Mucosa of rectum (tissue), 2 donors: ENCODE results near the gene DIRAS1.
"Not testable (repeated sequence)": the region's sequence is repeated elsewhere in the genome, so short reads cannot be mapped to it uniquely, and the experiment has no call there.

Experiments used
- H3K27ac ChIP-seq, 2 donors: one replicate each; pipeline ENCODE4 v1.7.0; 2013; ENCODE audit warnings: inconsistent platforms in 2 of 2, low read depth in 2 of 2, low read length in 2 of 2
- H3K27me3 ChIP-seq, 2 donors: one replicate each; pipeline ENCODE4 v1.7.0; 2013; ENCODE audit warnings: low read length in 2 of 2; ENCODE audit not compliant: control insufficient read depth in 2 of 2, insufficient read depth in 2 of 2
- H3K36me3 ChIP-seq, 2 donors: one replicate each; pipeline ENCODE4 v1.7.0; 2013; ENCODE audit warnings: low read length in 2 of 2; ENCODE audit not compliant: control insufficient read depth in 2 of 2, insufficient read depth in 2 of 2
- H3K4me1 ChIP-seq, 2 donors: one replicate each; pipeline ENCODE4 v1.7.0; 2013; ENCODE audit warnings: low read length in 2 of 2, mild to moderate bottlenecking in 1 of 2; ENCODE audit not compliant: control insufficient read depth in 2 of 2, insufficient read depth in 2 of 2
- H3K4me3 ChIP-seq, 2 donors: one replicate each; pipeline ENCODE4 v1.7.0; 2013; ENCODE audit warnings: low read length in 2 of 2
- H3K9ac ChIP-seq, 2 donors: one replicate each; pipeline ENCODE4 v1.7.0; 2013; ENCODE audit warnings: low read length in 2 of 2, low read depth in 1 of 2, mild to moderate bottlenecking in 1 of 2
- H3K9me3 ChIP-seq, 2 donors: one replicate each; pipeline ENCODE4 v1.7.0; 2013; ENCODE audit warnings: low read length in 2 of 2; ENCODE audit not compliant: control insufficient read depth in 2 of 2
- donor health status: healthy.
- donor health status: Normal muscosa, but diverticular disease.

Gene DIRAS1

GRCh38 chr19:2693492-2694160 is 27.5 kb downstream of the DIRAS1 start:
- no peaks in the 10 kb centered on the region for H3K4me1 ChIP-seq
- no peak overlapping the region for H3K27ac ChIP-seq
- H3K36me3 ChIP-seq, result peaks cover 0 to 2% of the 10 kb centered on the region in 2 donors
- no peaks in the 10 kb centered on the region for H3K27me3 ChIP-seq
- no peaks in the 10 kb centered on the region for H3K9me3 ChIP-seq
- no peak overlapping the region for H3K4me3 ChIP-seq
- no peak overlapping the region for H3K9ac ChIP-seq

DNA sequence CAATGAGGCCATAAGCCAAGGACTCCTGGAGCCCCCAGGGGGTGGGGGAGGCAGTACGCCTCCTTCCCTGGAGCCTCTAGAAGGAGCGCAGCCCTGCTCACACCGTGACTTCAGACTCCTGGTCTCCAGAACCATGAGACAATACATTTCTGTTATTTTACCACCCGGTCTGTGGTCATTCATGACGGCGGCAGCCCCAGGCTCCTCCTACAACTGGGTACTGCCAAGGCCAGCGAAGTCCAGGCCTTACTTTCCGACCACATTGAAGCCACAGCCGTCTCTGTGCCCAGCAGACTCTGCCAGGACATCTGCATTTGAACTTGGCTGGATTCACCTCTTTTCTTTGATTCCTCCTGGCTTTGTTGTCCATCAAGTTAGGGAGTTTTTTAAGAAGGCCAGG is 29.2 kb downstream of the DIRAS1 start:
- Histone ChIP-seq H3K9me3 (no peaks in the 10 kb centered on the region), H3K27me3 (no peaks in the 10 kb centered on the region), H3K36me3 (peaks cover 0 to 2% of the 10 kb centered on the region in 2 donors), H3K4me1 (no peaks in the 10 kb centered on the region), H3K9ac (no peak overlapping the region), H3K4me3 (no peak overlapping the region), H3K27ac (no peak overlapping the region)

GRCh38 chr19:2690856-2691255 is 30.3 kb downstream of the DIRAS1 start:
- no peaks in the 10 kb centered on the region for H3K27me3 ChIP-seq

GRCh38 chr19:2686360-2686759 is 34.8 kb downstream of the DIRAS1 start:
- Histone ChIP-seq H3K4me1 (no peaks in the 10 kb centered on the region), H3K27me3 (no peaks in the 10 kb centered on the region), H3K27ac (no peak overlapping the region), H3K36me3 (no peaks in the 10 kb centered on the region), H3K9ac (no peak overlapping the region), H3K9me3 (no peaks in the 10 kb centered on the region), H3K4me3 (no peak overlapping the region)

More at GRCh38 chr19:2690856-2691255, 30.3 kb downstream of the DIRAS1 start:
- H3K27ac ChIP-seq, result no peak overlapping the region
- no peak overlapping the region for H3K9ac ChIP-seq
- H3K9me3 ChIP-seq, result no peaks in the 10 kb centered on the region
- H3K4me1 ChIP-seq, result no peaks in the 10 kb centered on the region
- no peak overlapping the region for H3K4me3 ChIP-seq
- H3K36me3 ChIP-seq, result peaks cover 0 to 2% of the 10 kb centered on the region in 2 donors

GRCh38 chr19:2685204-2685704 is 35.9 kb downstream of the DIRAS1 start:
- H3K4me1 ChIP-seq, result no peaks in the 10 kb centered on the region
- no peak overlapping the region for H3K4me3 ChIP-seq
- H3K36me3 ChIP-seq, result no peaks in the 10 kb centered on the region
- no peaks in the 10 kb centered on the region for H3K27me3 ChIP-seq
- no peak overlapping the region for H3K27ac ChIP-seq
- peak overlapping the region in 1 of 2 donors; percentile 26 for H3K9ac ChIP-seq
- H3K9me3 ChIP-seq, result no peaks in the 10 kb centered on the region

DNA sequence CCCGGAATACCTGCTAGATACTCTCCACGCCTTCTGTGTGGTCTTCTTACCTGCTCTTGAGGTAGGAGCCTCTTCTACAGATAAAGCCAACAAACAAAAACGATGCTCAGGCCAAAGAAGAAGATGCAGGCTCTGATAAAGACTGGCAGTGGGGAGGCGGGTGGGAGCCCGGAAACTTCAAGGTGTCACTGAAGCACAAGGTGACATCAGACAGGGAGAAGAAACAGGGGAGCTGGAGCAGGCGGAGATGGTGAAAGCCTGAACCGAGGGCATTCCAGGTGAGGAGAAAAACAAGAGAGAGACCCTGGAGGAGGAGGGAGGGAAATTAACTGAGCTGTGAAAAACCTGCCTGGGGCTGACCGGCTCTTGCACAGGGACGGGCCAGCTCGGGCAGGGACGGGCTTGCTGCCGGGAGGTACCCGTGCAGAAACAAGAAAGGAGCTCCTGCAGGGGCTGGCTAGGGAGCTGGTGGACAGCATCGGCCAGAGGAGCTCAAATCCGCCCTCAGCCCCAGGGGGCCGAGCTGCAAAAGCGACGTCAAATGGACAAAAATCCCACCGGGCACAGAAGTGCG is 37.7 kb downstream of the DIRAS1 start:
- Histone ChIP-seq H3K9me3 (no peaks in the 10 kb centered on the region), H3K27ac (no peak overlapping the region), H3K4me1 (no peaks in the 10 kb centered on the region), H3K36me3 (no peaks in the 10 kb centered on the region), H3K9ac (no peak overlapping the region), H3K4me3 (no peak overlapping the region), H3K27me3 (no peaks in the 10 kb centered on the region)

DNA sequence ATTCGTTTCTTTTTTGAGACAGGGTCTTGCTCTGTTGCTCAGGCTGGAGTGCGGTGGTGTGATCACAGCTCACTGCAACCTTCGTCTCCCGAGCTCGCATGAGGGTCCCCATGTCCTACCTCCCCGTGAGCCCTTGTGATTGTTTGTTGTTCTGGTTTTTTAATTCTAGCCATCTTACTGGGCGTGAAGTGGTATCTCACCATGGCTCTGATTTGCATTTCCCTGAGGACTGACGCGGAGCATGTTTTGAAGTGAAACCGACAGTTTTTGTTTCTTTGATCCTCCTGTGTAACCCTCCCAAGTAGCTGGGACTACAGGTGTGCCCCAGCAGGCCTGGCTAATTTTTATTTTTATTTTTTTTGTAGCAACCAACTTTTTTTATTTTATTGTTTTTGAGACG is 40.4 kb downstream of the DIRAS1 start:
- Histone ChIP-seq H3K9ac (no peak overlapping the region), H3K4me3 (no peak overlapping the region), H3K4me1 (peaks cover 0 to 4% of the 10 kb centered on the region in 2 donors), H3K9me3 (no peaks in the 10 kb centered on the region), H3K27me3 (no peaks in the 10 kb centered on the region), H3K27ac (peak overlapping the region; percentile 44 to 59), H3K36me3 (no peaks in the 10 kb centered on the region)

DNA sequence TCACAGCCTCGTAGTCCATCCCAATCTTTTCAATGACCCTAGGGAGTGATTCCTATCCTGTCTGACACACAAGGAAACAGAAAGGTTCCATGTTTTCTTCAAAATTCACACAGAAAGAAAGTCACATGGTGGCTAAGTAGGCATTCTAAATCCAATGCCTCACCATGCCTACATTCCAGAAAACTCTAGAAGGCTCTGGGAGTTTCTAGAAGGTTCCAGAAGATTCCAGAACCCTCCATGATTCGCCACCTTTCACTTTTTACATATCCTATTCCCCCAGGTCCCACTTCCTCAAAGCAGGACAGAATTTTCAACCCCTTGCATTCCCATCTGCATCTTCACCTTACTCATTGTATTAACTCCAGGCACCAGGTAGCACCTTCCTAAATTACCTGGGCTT is 41.7 kb downstream of the DIRAS1 start:
- H3K9me3 ChIP-seq, result no peaks in the 10 kb centered on the region
- H3K4me3 ChIP-seq, result no peak overlapping the region
- peaks cover 0 to 4% of the 10 kb centered on the region in 2 donors for H3K4me1 ChIP-seq
- no peaks in the 10 kb centered on the region for H3K36me3 ChIP-seq
- no peak overlapping the region for H3K9ac ChIP-seq
- H3K27ac ChIP-seq, result no peak overlapping the region
- no peaks in the 10 kb centered on the region for H3K27me3 ChIP-seq

DNA sequence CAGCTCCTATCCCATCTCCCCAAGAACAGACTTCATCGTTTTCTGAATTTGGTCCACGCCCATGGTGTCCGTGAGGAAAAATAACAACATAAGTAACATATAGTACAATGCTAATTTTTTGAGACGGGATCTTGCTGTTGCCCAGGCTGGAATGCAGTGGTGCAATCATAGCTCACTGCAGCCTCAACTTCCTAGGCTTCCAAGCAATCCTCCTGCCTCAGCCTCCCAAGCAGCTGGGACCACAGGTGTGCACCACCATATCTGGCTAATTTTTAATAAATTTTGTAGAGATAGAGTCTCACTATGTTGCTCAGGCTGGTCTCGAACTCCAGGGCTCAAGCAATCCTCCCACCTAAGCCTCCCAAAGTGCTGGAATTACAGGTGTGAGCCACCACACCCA is 42.2 kb downstream of the DIRAS1 start:
- not testable (repeated sequence) for H3K4me1 ChIP-seq, H3K27me3 ChIP-seq, H3K4me3 ChIP-seq, H3K36me3 ChIP-seq, H3K9me3 ChIP-seq, H3K9ac ChIP-seq, H3K27ac ChIP-seq

DNA sequence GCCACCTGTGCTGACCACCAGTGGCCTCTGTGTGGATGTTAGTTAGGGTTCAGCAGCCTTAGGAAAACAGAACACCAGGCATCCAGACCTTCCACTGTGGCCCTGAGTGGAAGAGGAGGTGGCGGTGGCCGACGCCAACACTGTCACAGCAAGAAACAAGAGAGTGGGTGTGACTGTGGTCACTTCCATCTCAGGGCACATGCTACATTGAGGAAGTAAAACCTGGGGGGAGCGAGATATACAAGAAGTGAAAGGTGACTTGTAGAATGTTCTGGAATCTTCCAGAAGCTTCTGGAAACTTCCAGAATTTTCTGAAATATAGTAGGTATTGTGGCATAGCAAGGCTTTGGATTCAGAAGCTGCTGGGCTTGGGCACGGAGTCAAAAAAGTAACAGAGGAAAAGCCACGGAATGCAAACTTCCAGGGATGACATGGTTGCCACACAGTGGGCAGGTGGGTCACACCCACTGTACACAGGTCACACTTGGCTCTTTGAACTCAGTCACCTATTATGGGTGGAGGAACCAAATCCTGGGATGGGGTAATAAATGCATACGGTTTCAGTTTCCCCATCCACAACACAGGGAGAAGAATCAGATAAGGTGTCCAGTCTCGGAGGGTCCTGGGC is 43.0 kb downstream of the DIRAS1 start:
- Histone ChIP-seq H3K9me3 (no peaks in the 10 kb centered on the region), H3K4me1 (peaks cover 0 to 4% of the 10 kb centered on the region in 2 donors), H3K27me3 (no peaks in the 10 kb centered on the region), H3K4me3 (no peak overlapping the region), H3K9ac (no peak overlapping the region), H3K27ac (peak overlapping the region; percentile 38), H3K36me3 (no peaks in the 10 kb centered on the region)
